Fibroblast of lung (primary cell): ENCODE measurements around the gene HTR3D. TPM values are rescaled to one million over a fixed set of nuclear protein-coding genes. Genes with fewer than 3 reads are reported as not detected.
A peak's percentile ranks its signal among the peaks of the same experiment; 100 is the strongest.

Experiments
- DNase-seq, 2 donors: peaks; one replicate each; pipeline versions ENCODE4 v3.0.0 to v3.0.0-alpha.2; 2010; ENCODE audit warnings: low read depth in 2 of 2
- H2AFZ ChIP-seq: 2 replicates; pipeline ENCODE4 v1.5.1; 2012; ENCODE audit warnings: low read length, control low read depth, inconsistent platforms
- H3K27ac ChIP-seq: 2 replicates; pipeline ENCODE4 v1.5.1; 2011; ENCODE audit warnings: low read length, control low read depth; ENCODE audit not compliant: insufficient read depth
- H3K27me3 ChIP-seq: 2 replicates; pipeline ENCODE4 v1.5.1; 2011; ENCODE audit warnings: mild to moderate bottlenecking, low read length; ENCODE audit not compliant: control insufficient read depth, insufficient read depth
- H3K36me3 ChIP-seq: 2 replicates; pipeline ENCODE4 v1.5.1; 2011; ENCODE audit warnings: low read length; ENCODE audit not compliant: control insufficient read depth, insufficient read depth
- H3K4me1 ChIP-seq: 2 replicates; pipeline ENCODE4 v1.5.1; 2011; ENCODE audit warnings: low read length; ENCODE audit not compliant: control insufficient read depth, insufficient read depth; ENCODE audit errors: extremely low read depth
- H3K4me2 ChIP-seq: 2 replicates; pipeline ENCODE4 v1.5.1; 2011; ENCODE audit warnings: low read length, control low read depth; ENCODE audit not compliant: insufficient read depth; ENCODE audit errors: extremely low read depth
- H3K4me3 ChIP-seq, 4 experiments: fragments of 200-600 bp in 1 of 4; sonication (generic) in 1 of 4; replicated peaks in 1 of 4; 2 replicates each; pipeline ENCODE4 v1.5.1; 2011 to 2016; ENCODE audit warnings: low read length in 4 of 4, low read depth in 3 of 4, mild to moderate bottlenecking in 3 of 4, control low read depth in 2 of 4, inconsistent platforms in 1 of 4, mixed read lengths in 1 of 4; ENCODE audit not compliant: insufficient read depth in 1 of 4; ENCODE audit errors: control extremely low read depth in 1 of 4
- H3K79me2 ChIP-seq: 2 replicates; pipeline ENCODE4 v1.5.1; 2012; ENCODE audit warnings: mild to moderate bottlenecking, low read length, inconsistent platforms; ENCODE audit not compliant: control insufficient read depth, insufficient read depth
- H3K9ac ChIP-seq: 2 replicates; pipeline ENCODE4 v1.5.1; 2011; ENCODE audit warnings: mild to moderate bottlenecking, low read length, control low read depth; ENCODE audit not compliant: insufficient read depth
- H3K9me3 ChIP-seq: 2 replicates; pipeline ENCODE4 v1.5.1; 2012; ENCODE audit warnings: low read depth, low read length; ENCODE audit not compliant: control insufficient read depth, insufficient read depth
- H4K20me1 ChIP-seq: 2 replicates; pipeline ENCODE4 v1.5.1; 2011; ENCODE audit warnings: low read length; ENCODE audit not compliant: control insufficient read depth, insufficient read depth; ENCODE audit errors: extremely low read depth
- EZH2 ChIP-seq: IDR thresholded peaks from 2 replicates; pipeline ENCODE4 v1.5.1; 2012; ENCODE audit warnings: low read length, control low read depth, mild to moderate bottlenecking; ENCODE audit errors: missing control alignments
- polyA plus RNA-seq, 2 donors: library from polyadenylated mRNA; depleted of rRNA in 1 of 2; stranded (reverse) in 1 of 2; unstranded in 1 of 2; fragments of >200 nt; gene quantifications; 2 replicates each; pipeline ENCODE4 v1.2.1, GENCODE V29; 2011 to 2012; ENCODE audit warnings: missing spikeins in 1 of 2
- total RNA-seq: library from RNA; depleted of rRNA; stranded (reverse); fragments of >200 nt; gene quantifications from 2 replicates; pipeline ENCODE4 v1.2.1, GENCODE V29; 2014
- TF ChIP-seq, protein P1 (sequence below), 2 donors: IDR thresholded peaks in 1 of 2; conservative IDR thresholded peaks in 1 of 2; 1 replicate in 1 of 2; 2 replicates in 1 of 2; pipeline ENCODE4 v1.5.1; 2011 to 2012; ENCODE audit warnings: low read length in 2 of 2, control low read depth in 1 of 2, inconsistent platforms in 1 of 2, low read depth in 1 of 2, mild to moderate bottlenecking in 1 of 2

The HTR3D gene
- total and polyA plus RNA-seq, 2 donors (not counting 1 experiment from before 2014, with no cell fraction given) = not detected

DNA sequence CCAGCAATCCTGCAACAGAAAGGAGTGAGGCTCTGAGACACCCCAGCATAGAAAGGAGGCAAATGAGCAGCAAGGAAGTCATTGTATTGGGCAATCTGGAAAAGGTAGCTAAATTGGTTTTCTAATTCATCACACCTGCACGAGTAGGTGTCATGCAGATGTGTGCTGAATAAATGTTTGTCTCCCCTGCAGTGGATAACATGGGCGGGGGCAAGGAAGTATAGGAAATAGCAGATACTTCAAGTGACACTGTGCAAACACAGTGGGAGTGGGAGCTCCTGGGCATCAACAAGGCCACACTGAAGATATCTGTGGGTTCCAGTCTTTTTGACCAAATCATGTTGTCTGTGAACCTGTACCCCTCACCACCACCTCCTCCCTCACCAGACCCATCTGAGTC lies 50.9 kb downstream of the HTR3D start:
- Histone ChIP-seq H3K4me3 (no peak overlapping the region), H2AFZ (no peak overlapping the region), H4K20me1 (no peaks in the 10 kb centered on the region), H3K27ac (no peak overlapping the region), H3K36me3 (no peaks in the 10 kb centered on the region), H3K9ac (no peak overlapping the region), H3K27me3 (no peaks in the 10 kb centered on the region), H3K9me3 (no peaks in the 10 kb centered on the region), H3K79me2 (no peaks in the 10 kb centered on the region), H3K4me2 (no peak overlapping the region), H3K4me1 (no peaks in the 10 kb centered on the region)
- TF ChIP-seq, protein P1, sequence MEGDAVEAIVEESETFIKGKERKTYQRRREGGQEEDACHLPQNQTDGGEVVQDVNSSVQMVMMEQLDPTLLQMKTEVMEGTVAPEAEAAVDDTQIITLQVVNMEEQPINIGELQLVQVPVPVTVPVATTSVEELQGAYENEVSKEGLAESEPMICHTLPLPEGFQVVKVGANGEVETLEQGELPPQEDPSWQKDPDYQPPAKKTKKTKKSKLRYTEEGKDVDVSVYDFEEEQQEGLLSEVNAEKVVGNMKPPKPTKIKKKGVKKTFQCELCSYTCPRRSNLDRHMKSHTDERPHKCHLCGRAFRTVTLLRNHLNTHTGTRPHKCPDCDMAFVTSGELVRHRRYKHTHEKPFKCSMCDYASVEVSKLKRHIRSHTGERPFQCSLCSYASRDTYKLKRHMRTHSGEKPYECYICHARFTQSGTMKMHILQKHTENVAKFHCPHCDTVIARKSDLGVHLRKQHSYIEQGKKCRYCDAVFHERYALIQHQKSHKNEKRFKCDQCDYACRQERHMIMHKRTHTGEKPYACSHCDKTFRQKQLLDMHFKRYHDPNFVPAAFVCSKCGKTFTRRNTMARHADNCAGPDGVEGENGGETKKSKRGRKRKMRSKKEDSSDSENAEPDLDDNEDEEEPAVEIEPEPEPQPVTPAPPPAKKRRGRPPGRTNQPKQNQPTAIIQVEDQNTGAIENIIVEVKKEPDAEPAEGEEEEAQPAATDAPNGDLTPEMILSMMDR (conservative IDR thresholded peaks at IDR 0.05 in 1 of 2, IDR thresholded peaks at IDR 0.05 in 1 of 2; ENCODE audit: low read depth in 1 of 2, low read length in 2 of 2) = no peak
- no peak for TF ChIP-seq EZH2
- DNase-seq = no peak

DNA sequence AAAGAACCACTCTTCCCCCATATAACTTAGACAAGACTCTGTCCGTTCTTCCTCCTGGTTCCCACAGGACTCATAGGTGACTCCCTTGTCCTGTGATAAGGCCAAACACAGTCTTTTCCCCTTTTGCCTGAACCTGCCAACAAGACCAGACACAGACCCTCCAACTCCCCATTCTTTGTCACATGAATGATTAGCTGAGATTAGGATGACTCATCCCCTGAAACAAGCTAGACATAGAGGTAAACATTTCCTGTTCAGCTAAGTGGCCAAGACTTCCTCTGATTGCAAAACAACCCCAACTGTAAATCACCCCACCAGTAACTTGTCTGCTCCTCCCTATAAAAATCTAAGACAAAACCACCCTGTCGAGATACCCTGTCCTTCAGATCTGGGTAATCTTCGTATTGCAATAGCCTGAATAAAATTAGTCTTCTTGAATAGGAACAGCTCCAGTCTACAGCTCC lies 53.9 kb downstream of the HTR3D start:
- Histone ChIP-seq H4K20me1 (no peaks in the 10 kb centered on the region), H2AFZ (no peak overlapping the region), H3K27me3 (no peaks in the 10 kb centered on the region), H3K79me2 (no peaks in the 10 kb centered on the region), H3K4me2 (no peak overlapping the region), H3K4me3 (no peak overlapping the region), H3K9me3 (no peaks in the 10 kb centered on the region), H3K27ac (no peak overlapping the region), H3K4me1 (no peaks in the 10 kb centered on the region), H3K9ac (no peak overlapping the region), H3K36me3 (no peaks in the 10 kb centered on the region)
- no peak for TF ChIP-seq EZH2
- TF ChIP-seq, protein P1 (conservative IDR thresholded peaks at IDR 0.05 in 1 of 2, IDR thresholded peaks at IDR 0.05 in 1 of 2; ENCODE audit: low read depth in 1 of 2, low read length in 2 of 2) = no peak
- peak; percentile 23 to 43 for DNase-seq

Other genes with a start within 250 kb of the HTR3D start
- 0.51 and 0.83 TPM in 2 replicates for gene MAP6D1, start 206.2 kb upstream of the HTR3D start, total RNA-seq
- gene MAP6D1, start 206.2 kb upstream of the HTR3D start, polyA plus RNA-seq = 2.1 and 3.8 TPM in 2 replicates
- gene PARL, start 146.9 kb upstream of the HTR3D start, total RNA-seq = 21.1 and 30.2 TPM in 2 replicates
- gene PARL, start 146.9 kb upstream of the HTR3D start, polyA plus RNA-seq = 55.9 and 59.7 TPM in 2 replicates
- gene ABCC5, start 13.9 kb upstream of the HTR3D start, total RNA-seq = 17.5 and 18.8 TPM in 2 replicates
- 10.4 and 13.2 TPM in 2 replicates for gene ABCC5, start 13.9 kb upstream of the HTR3D start, polyA plus RNA-seq
- not detected in 2 replicates for gene HTR3C, start 21.3 kb downstream of the HTR3D start, total RNA-seq
- not detected in 2 replicates for gene HTR3C, start 21.3 kb downstream of the HTR3D start, polyA plus RNA-seq
- gene HTR3E, start 65.3 kb downstream of the HTR3D start, total RNA-seq = not detected in 2 replicates
- not detected in 2 replicates for gene HTR3E, start 65.3 kb downstream of the HTR3D start, polyA plus RNA-seq
- 23.4 and 26.9 TPM in 2 replicates for gene EIF2B5, start 103.6 kb downstream of the HTR3D start, total RNA-seq
- 23.8 and 26.7 TPM in 2 replicates for gene EIF2B5, start 103.6 kb downstream of the HTR3D start, polyA plus RNA-seq
- gene DVL3, start 123.6 kb downstream of the HTR3D start, total RNA-seq = 32.4 and 33.7 TPM in 2 replicates
- gene DVL3, start 123.6 kb downstream of the HTR3D start, polyA plus RNA-seq = 16.5 and 19.8 TPM in 2 replicates
- gene AP2M1, start 143.1 kb downstream of the HTR3D start, total RNA-seq = 362 and 430 TPM in 2 replicates
- 746 and 902 TPM in 2 replicates for gene AP2M1, start 143.1 kb downstream of the HTR3D start, polyA plus RNA-seq
- gene ABCF3, start 154.5 kb downstream of the HTR3D start, total RNA-seq = 63.9 and 65.1 TPM in 2 replicates
- gene ABCF3, start 154.5 kb downstream of the HTR3D start, polyA plus RNA-seq = 31.3 and 40.2 TPM in 2 replicates
- not detected in 2 replicates for gene VWA5B2, start 197.8 kb downstream of the HTR3D start, total RNA-seq
- not detected in 2 replicates for gene VWA5B2, start 197.8 kb downstream of the HTR3D start, polyA plus RNA-seq
- 21.6 and 26.7 TPM in 2 replicates for gene ALG3, start 217.2 kb downstream of the HTR3D start, total RNA-seq
- gene ALG3, start 217.2 kb downstream of the HTR3D start, polyA plus RNA-seq = 27.2 and 36.8 TPM in 2 replicates
- 1.2 and 2.3 TPM in 2 replicates for gene EEF1AKMT4, start 217.9 kb downstream of the HTR3D start, total RNA-seq
- gene EEF1AKMT4, start 217.9 kb downstream of the HTR3D start, polyA plus RNA-seq = 2.1 and 2.3 TPM in 2 replicates
- gene CAMK2N2, start 229.8 kb downstream of the HTR3D start, total RNA-seq = under 0.01 TPM in 1 of 2 replicates, not detected in the other
- gene CAMK2N2, start 229.8 kb downstream of the HTR3D start, polyA plus RNA-seq = 0.10 and 0.24 TPM in 2 replicates
- not detected in 2 replicates for gene ECE2, start 244.3 kb downstream of the HTR3D start, total RNA-seq
- not detected in 2 replicates for gene ECE2, start 244.3 kb downstream of the HTR3D start, polyA plus RNA-seq